ENCODE measurements around the gene DBNDD1.

DNA sequence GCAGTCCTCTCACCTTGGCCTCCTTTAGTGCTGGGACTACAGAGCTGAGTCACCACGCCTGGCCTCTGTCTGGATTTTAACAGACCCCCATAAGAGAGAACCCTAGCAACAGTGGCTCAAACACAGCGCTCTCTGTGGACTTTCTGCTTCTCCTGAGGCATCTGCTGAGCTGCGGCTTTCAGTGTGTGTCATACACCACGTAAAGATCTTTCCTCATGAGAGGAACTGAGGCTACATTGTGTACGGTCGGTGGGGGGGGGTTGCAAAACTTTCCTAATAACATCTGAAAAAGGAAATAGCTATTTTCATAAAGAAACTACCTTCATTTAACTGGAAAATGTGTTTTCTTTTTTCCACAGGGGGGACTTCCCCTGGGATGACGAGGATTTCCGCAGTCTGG lies 37.8 kb downstream of the DBNDD1 start:
- TF ChIP-seq, protein P1, sequence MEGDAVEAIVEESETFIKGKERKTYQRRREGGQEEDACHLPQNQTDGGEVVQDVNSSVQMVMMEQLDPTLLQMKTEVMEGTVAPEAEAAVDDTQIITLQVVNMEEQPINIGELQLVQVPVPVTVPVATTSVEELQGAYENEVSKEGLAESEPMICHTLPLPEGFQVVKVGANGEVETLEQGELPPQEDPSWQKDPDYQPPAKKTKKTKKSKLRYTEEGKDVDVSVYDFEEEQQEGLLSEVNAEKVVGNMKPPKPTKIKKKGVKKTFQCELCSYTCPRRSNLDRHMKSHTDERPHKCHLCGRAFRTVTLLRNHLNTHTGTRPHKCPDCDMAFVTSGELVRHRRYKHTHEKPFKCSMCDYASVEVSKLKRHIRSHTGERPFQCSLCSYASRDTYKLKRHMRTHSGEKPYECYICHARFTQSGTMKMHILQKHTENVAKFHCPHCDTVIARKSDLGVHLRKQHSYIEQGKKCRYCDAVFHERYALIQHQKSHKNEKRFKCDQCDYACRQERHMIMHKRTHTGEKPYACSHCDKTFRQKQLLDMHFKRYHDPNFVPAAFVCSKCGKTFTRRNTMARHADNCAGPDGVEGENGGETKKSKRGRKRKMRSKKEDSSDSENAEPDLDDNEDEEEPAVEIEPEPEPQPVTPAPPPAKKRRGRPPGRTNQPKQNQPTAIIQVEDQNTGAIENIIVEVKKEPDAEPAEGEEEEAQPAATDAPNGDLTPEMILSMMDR (IDR thresholded peaks at IDR 0.05) = no peak
- TF ChIP-seq POLR2A (IDR thresholded peaks at IDR 0.05) = no peak
- TF ChIP-seq EP300 (IDR thresholded peaks at IDR 0.05) = no peak

Data from ovary (tissue), 3 donors.